Measurements from ENCODE around the gene BAG3.
A peak's percentile ranks its signal among the peaks of the same experiment; 100 is the strongest.

BAG3 gene

DNA sequence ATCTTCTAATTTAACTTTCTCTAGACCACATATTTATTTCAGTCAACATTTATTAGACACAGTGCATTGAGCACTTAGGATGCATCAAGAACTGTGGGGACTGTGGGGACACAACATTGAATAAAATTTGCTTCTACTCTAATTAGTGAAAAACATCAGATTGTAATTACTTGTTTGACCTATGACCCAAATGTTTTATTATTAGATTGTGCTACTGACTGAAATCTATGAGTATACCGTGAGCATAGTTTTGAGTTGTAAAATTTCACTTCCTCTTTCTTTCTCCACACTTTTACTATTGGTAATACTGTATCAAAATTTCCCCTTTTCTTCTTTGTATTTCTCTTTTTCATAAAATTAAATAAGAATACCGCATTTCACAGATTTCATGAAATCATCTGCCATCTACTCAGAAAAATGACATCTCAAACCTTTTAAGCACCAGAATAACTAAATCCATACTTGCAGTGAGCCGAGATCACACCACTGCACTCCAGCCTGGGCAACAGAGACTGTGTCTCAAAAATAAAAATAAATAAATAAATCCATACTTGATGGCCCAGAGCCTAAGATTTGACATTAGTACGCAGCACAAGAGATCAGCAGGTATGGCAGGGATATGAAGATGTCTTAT, 49.3 kb downstream of the BAG3 start:
- Histone ChIP-seq H3K4me2 (peak overlapping the region; percentile 8; the same call in 1 of the 2 replicates), H3K36me3 (ENCODE audit: insufficient read depth) (no peaks in the 10 kb centered on the region), H2AFZ (ENCODE audit: low read depth) (no peak overlapping the region), H3K9ac (no peak overlapping the region), H3K27me3 (ENCODE audit: insufficient read depth, low read depth) (no peaks in the 10 kb centered on the region), H3K27ac (no peak overlapping the region), H3K79me2 (ENCODE audit: insufficient read depth, low read depth) (no peaks in the 10 kb centered on the region), H4K20me1 (ENCODE audit: insufficient read depth) (no peaks in the 10 kb centered on the region), H3K4me3 (IDR thresholded peaks at IDR 0.05; ENCODE audit: insufficient read depth, low read depth, low read length) (no peak overlapping the region), H3K4me1 (ENCODE audit: low read depth, poor library complexity, severe bottlenecking) (peaks cover 40% of the 10 kb centered on the region)
- TF ChIP-seq, protein P1, sequence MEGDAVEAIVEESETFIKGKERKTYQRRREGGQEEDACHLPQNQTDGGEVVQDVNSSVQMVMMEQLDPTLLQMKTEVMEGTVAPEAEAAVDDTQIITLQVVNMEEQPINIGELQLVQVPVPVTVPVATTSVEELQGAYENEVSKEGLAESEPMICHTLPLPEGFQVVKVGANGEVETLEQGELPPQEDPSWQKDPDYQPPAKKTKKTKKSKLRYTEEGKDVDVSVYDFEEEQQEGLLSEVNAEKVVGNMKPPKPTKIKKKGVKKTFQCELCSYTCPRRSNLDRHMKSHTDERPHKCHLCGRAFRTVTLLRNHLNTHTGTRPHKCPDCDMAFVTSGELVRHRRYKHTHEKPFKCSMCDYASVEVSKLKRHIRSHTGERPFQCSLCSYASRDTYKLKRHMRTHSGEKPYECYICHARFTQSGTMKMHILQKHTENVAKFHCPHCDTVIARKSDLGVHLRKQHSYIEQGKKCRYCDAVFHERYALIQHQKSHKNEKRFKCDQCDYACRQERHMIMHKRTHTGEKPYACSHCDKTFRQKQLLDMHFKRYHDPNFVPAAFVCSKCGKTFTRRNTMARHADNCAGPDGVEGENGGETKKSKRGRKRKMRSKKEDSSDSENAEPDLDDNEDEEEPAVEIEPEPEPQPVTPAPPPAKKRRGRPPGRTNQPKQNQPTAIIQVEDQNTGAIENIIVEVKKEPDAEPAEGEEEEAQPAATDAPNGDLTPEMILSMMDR (conservative IDR thresholded peaks at IDR 0.05; ENCODE audit: low read depth, low read length): no peak

- H4K20me1 ChIP-seq (ENCODE audit: insufficient read depth): no peaks in the 10 kb centered on the region
- H3K9ac ChIP-seq: no peak overlapping the region
- TF ChIP-seq, protein P1 (conservative IDR thresholded peaks at IDR 0.05; ENCODE audit: low read depth, low read length): no peak
- no peaks in the 10 kb centered on the region for H3K27me3 ChIP-seq (ENCODE audit: insufficient read depth, low read depth)
- H3K36me3 ChIP-seq (ENCODE audit: insufficient read depth): no peaks in the 10 kb centered on the region
- H2AFZ ChIP-seq (ENCODE audit: low read depth): no peak overlapping the region
- no peak overlapping the region for H3K4me3 ChIP-seq (IDR thresholded peaks at IDR 0.05; ENCODE audit: insufficient read depth, low read depth, low read length)
- H3K4me1 ChIP-seq (ENCODE audit: low read depth, poor library complexity, severe bottlenecking): peaks cover 49% of the 10 kb centered on the region
- no peaks in the 10 kb centered on the region for H3K79me2 ChIP-seq (ENCODE audit: insufficient read depth, low read depth)
- H3K4me2 ChIP-seq: no peak overlapping the region
- no peak overlapping the region for H3K27ac ChIP-seq
These were observed 50.7 kb downstream of the BAG3 start for GRCh38 chr10:119701861-119702260.

- H3K9ac ChIP-seq: no peak overlapping the region
- H3K4me3 ChIP-seq (IDR thresholded peaks at IDR 0.05; ENCODE audit: insufficient read depth, low read depth, low read length): no peak overlapping the region
- no peaks in the 10 kb centered on the region for H4K20me1 ChIP-seq (ENCODE audit: insufficient read depth)
- no peak overlapping the region for H3K4me2 ChIP-seq
- H3K79me2 ChIP-seq (ENCODE audit: insufficient read depth, low read depth): no peaks in the 10 kb centered on the region
- no peaks in the 10 kb centered on the region for H3K27me3 ChIP-seq (ENCODE audit: insufficient read depth, low read depth)
- no peak overlapping the region for H3K27ac ChIP-seq
- H2AFZ ChIP-seq (ENCODE audit: low read depth): no peak overlapping the region
- peaks cover 49% of the 10 kb centered on the region for H3K4me1 ChIP-seq (ENCODE audit: low read depth, poor library complexity, severe bottlenecking)
- H3K36me3 ChIP-seq (ENCODE audit: insufficient read depth): no peaks in the 10 kb centered on the region
- TF ChIP-seq, protein P1 (conservative IDR thresholded peaks at IDR 0.05; ENCODE audit: low read depth, low read length): no peak
These were observed 51.4 kb downstream of the BAG3 start for GRCh38 chr10:119702583-119702982.

DNA sequence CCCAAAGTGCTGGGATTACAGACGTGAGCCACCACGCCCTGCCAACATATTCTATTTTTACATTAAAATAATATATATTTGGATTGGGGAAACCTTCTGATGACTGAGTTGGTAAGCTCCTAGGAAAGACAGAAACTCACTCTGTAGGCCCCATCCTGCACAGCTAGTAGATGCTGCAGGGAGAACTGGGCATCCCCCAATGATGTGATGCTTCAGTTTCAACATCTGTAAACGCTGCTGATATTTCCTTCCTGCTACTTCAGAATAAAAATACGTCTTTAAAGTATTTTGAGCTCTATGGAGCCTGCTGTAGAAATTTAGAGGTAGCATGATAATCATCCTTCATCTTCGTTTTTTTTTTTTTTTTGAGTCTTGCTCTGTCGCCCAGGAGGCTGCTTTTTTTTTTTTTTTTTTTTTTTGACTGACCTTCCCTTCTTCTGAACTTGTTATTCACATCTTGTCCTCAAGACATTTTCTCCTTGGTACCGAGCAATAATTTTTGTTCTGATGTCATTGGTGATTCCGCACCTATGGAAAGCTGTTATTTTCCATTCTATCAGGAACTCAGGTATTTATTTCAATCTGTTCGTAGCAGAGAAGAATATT, 52.8 kb downstream of the BAG3 start:
- H3K9ac ChIP-seq: no peak overlapping the region
- H3K79me2 ChIP-seq (ENCODE audit: insufficient read depth, low read depth): no peaks in the 10 kb centered on the region
- TF ChIP-seq, protein P1 (conservative IDR thresholded peaks at IDR 0.05; ENCODE audit: low read depth, low read length): no peak
- peaks cover 49% of the 10 kb centered on the region for H3K4me1 ChIP-seq (ENCODE audit: low read depth, poor library complexity, severe bottlenecking)
- H3K4me3 ChIP-seq (IDR thresholded peaks at IDR 0.05; ENCODE audit: insufficient read depth, low read depth, low read length): no peak overlapping the region
- H3K27ac ChIP-seq: peak overlapping the region; percentile 61; the same call in 1 of the 2 replicates
- H3K36me3 ChIP-seq (ENCODE audit: insufficient read depth): no peaks in the 10 kb centered on the region
- H3K4me2 ChIP-seq: peak overlapping the region; percentile 49
- H4K20me1 ChIP-seq (ENCODE audit: insufficient read depth): no peaks in the 10 kb centered on the region
- no peaks in the 10 kb centered on the region for H3K27me3 ChIP-seq (ENCODE audit: insufficient read depth, low read depth)
- H2AFZ ChIP-seq (ENCODE audit: low read depth): no peak overlapping the region
